Activated T-cell treated with anti-CD3 and anti-CD28 coated beads, Interleukin-2, amount 50 U/mL, for 24 hours (primary cell): ENCODE data around the gene LGALS12.

Experiments used
- DNase-seq: peaks from one replicate; pipeline ENCODE4 v3.0.0-alpha.2; 2020
- H3K27ac Mint-ChIP-seq: 2 replicates; pipeline ENCODE4 v1.8.0; 2020; ENCODE audit warnings: mild to moderate bottlenecking, mixed read lengths
- H3K27me3 Mint-ChIP-seq: 2 replicates; pipeline ENCODE4 v1.8.0; 2020; ENCODE audit warnings: mixed read lengths
- H3K36me3 Mint-ChIP-seq: 2 replicates; pipeline ENCODE4 v1.8.0; 2020; ENCODE audit warnings: low read depth, mixed read lengths
- H3K4me1 Mint-ChIP-seq: 2 replicates; pipeline ENCODE4 v1.8.0; 2020; ENCODE audit warnings: low read depth, mixed read lengths
- H3K4me3 Mint-ChIP-seq: 2 replicates; pipeline ENCODE4 v1.8.0; 2020; ENCODE audit warnings: mild to moderate bottlenecking, moderate library complexity, mixed read lengths
- H3K9me3 Mint-ChIP-seq: 2 replicates; pipeline ENCODE4 v1.8.0; 2020; ENCODE audit warnings: mixed read lengths

The LGALS12 gene

GRCh38 chr11:63492441-63492840, 13.4 kb upstream of the LGALS12 start:
- Mint-ChIP-seq H3K4me1 (peaks cover 11% of the 10 kb centered on the region), H3K36me3 (no peaks in the 10 kb centered on the region), H3K4me3 (no peak overlapping the region), H3K27me3 (peaks cover 36% of the 10 kb centered on the region), H3K27ac (no peak overlapping the region), H3K9me3 (no peaks in the 10 kb centered on the region)
- DNase-seq: no peak

GRCh38 chr11:63493127-63493526, 12.8 kb upstream of the LGALS12 start:
- Mint-ChIP-seq H3K4me3 (no peak overlapping the region), H3K27ac (no peak overlapping the region), H3K9me3 (no peaks in the 10 kb centered on the region), H3K36me3 (no peaks in the 10 kb centered on the region), H3K4me1 (peaks cover 11% of the 10 kb centered on the region), H3K27me3 (peaks cover 36% of the 10 kb centered on the region)
- no peak for DNase-seq

DNA sequence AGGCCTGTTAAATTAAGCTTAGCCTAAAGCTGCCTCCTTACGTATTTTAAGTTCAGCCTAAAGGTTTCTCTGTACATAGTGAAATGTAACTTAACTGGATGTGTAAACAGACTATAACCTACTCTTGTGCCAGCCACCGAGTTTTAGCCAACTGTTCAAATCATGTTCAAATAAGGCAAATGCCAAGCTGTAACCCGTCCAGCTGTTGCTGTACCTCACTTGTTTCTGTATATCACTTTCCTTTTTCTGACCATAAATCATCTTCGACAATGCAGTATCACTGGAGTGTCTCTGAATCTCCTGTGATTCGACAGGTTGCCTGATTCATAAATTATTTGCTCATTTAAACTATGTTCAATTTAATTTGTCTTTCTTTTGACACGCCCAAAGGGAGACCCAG, 10.9 kb upstream of the LGALS12 start:
- DNase-seq: no peak
- Mint-ChIP-seq H3K36me3 (no peaks in the 10 kb centered on the region), H3K4me3 (no peak overlapping the region), H3K4me1 (peaks cover 11% of the 10 kb centered on the region), H3K27me3 (peaks cover 36% of the 10 kb centered on the region), H3K9me3 (peaks cover 8% of the 10 kb centered on the region), H3K27ac (no peak overlapping the region)

DNA sequence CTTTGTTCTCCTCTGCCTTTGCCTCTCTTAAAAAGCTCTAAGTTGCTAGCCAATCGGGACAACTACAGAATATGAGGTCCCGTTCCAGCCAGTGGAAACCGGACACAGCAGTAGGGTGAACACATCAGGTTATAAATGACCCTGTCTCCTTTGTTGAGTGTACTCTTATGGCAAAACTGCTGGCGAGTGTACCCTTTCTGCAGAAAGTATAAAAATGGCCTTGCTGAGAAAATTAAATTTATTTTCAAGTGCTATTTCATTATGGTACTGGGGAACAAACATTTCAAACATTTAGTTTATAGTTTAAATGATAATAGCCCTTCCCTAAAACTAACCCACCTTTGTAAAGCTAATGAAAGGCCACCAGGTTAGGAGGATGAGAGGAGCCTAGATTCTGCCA, 6.0 kb upstream of the LGALS12 start:
- DNase-seq: no peak
- Mint-ChIP-seq H3K4me3 (no peak overlapping the region), H3K27me3 (peaks cover 15% of the 10 kb centered on the region), H3K9me3 (peaks cover 16% of the 10 kb centered on the region), H3K27ac (no peak overlapping the region), H3K36me3 (peaks cover 3% of the 10 kb centered on the region), H3K4me1 (peaks cover 8% of the 10 kb centered on the region)

- peaks cover 13% of the 10 kb centered on the region for H3K4me1 Mint-ChIP-seq
- H3K27me3 Mint-ChIP-seq: peaks cover 11% of the 10 kb centered on the region
- no peak overlapping the region for H3K4me3 Mint-ChIP-seq
These were observed 4.6 kb upstream of the LGALS12 start for GRCh38 chr11:63501236-63501635.

GRCh38 chr11:63502252-63502820, 3.5 kb upstream of the LGALS12 start:
- Mint-ChIP-seq H3K9me3 (peaks cover 16% of the 10 kb centered on the region), H3K4me1 (peaks cover 14% of the 10 kb centered on the region), H3K36me3 (peaks cover 3% of the 10 kb centered on the region), H3K27me3 (peaks cover 6% of the 10 kb centered on the region), H3K27ac (no peak overlapping the region), H3K4me3 (no peak overlapping the region)
- DNase-seq: no peak

More at GRCh38 chr11:63501236-63501635, 4.6 kb upstream of the LGALS12 start:
- H3K9me3 Mint-ChIP-seq: peaks cover 16% of the 10 kb centered on the region
- peaks cover 3% of the 10 kb centered on the region for H3K36me3 Mint-ChIP-seq
- DNase-seq: no peak
- H3K27ac Mint-ChIP-seq: no peak overlapping the region

- peaks cover 4% of the 10 kb centered on the region for H3K27me3 Mint-ChIP-seq
- H3K4me3 Mint-ChIP-seq: no peak overlapping the region
- H3K36me3 Mint-ChIP-seq: peaks cover 3% of the 10 kb centered on the region
- H3K9me3 Mint-ChIP-seq: peaks cover 16% of the 10 kb centered on the region
- no peak overlapping the region for H3K27ac Mint-ChIP-seq
- no peak for DNase-seq
- peaks cover 14% of the 10 kb centered on the region for H3K4me1 Mint-ChIP-seq
These were observed 2.4 kb upstream of the LGALS12 start for GRCh38 chr11:63503492-63503891.

DNA sequence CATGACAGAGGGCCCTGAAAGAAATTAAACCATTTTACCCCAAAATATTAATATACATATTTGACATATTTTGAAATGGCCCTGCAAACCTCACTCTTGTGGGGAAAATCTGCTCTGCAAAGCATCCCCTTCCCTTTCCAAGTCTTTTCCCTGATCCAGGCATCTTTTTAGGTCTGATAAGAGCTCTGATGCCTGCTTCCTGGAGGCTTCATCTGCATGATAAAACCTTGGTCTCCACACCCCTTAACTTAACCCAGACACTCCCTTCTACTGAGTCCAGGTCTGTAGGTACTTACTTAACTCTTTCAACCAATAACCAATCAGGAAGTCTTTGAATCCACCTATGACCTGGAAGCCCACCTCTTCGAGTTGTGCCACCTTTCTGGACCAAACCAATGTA, 1.8 kb upstream of the LGALS12 start:
- H3K4me3 Mint-ChIP-seq: no peak overlapping the region
- DNase-seq: no peak
- no peaks in the 10 kb centered on the region for H3K27me3 Mint-ChIP-seq
- peaks cover 14% of the 10 kb centered on the region for H3K4me1 Mint-ChIP-seq
- peaks cover 3% of the 10 kb centered on the region for H3K36me3 Mint-ChIP-seq
- H3K27ac Mint-ChIP-seq: no peak overlapping the region
- H3K9me3 Mint-ChIP-seq: peaks cover 16% of the 10 kb centered on the region

- DNase-seq: no peak
- Mint-ChIP-seq H3K27me3 (no peaks in the 10 kb centered on the region), H3K4me3 (no peak overlapping the region), H3K9me3 (peaks cover 7% of the 10 kb centered on the region), H3K27ac (no peak overlapping the region), H3K4me1 (peaks cover 14% of the 10 kb centered on the region), H3K36me3 (peaks cover 3% of the 10 kb centered on the region)
These were observed 824 bp upstream of the LGALS12 start for GRCh38 chr11:63504933-63505586.

DNA sequence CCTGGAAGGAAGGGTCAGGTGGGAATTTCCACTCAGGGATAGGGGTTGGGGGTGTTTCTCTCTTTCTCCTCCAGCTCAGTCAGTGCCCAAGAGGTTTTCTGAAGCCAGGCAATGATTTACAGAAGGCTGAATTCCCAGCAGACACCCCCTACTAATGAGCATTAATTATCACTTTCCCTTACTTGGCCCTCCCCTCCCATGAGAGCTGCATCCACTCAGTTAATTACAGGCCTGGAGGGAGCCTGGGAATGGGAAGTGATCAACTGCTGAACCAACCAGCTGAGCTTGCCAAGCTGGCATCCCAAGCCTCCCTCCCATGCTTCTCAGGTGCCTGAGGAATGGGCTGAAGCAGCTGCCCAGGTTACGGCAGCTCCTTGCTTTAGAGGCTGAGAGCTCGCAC, 992 bp downstream of the LGALS12 start:
- Mint-ChIP-seq H3K4me1 (peaks cover 14% of the 10 kb centered on the region), H3K9me3 (no peaks in the 10 kb centered on the region), H3K27me3 (no peaks in the 10 kb centered on the region), H3K36me3 (no peaks in the 10 kb centered on the region), H3K4me3 (no peak overlapping the region), H3K27ac (no peak overlapping the region)
- no peak for DNase-seq

DNA sequence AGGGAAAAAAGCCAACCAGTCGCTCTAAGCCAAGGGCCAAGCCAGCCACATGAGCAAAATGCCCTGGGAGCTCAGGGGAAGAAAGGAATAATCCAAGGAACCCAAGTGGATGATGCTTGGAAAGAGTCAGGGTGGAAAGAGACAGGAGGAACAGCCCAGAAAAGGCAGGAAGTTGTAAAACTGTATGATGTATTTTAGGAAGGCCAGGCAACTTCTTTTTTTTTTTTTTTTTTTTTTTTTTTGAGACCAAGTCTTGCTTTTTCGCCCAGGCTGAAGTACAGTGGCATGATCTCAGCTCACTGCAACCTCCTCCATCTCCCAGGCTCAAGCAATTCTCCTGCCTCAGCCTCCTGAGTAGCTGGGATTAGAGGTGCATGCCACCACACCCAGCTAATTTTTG, 1.6 kb downstream of the LGALS12 start:
- DNase-seq: no peak
- H3K27me3 Mint-ChIP-seq: no peaks in the 10 kb centered on the region
- no peak overlapping the region for H3K27ac Mint-ChIP-seq
- no peaks in the 10 kb centered on the region for H3K9me3 Mint-ChIP-seq
- H3K4me3 Mint-ChIP-seq: no peak overlapping the region
- no peaks in the 10 kb centered on the region for H3K36me3 Mint-ChIP-seq
- peaks cover 9% of the 10 kb centered on the region for H3K4me1 Mint-ChIP-seq

GRCh38 chr11:63508009-63508408, 2.1 kb downstream of the LGALS12 start:
- Mint-ChIP-seq H3K36me3 (no peaks in the 10 kb centered on the region), H3K27ac (no peak overlapping the region), H3K4me3 (no peak overlapping the region), H3K9me3 (no peaks in the 10 kb centered on the region), H3K27me3 (no peaks in the 10 kb centered on the region), H3K4me1 (peaks cover 6% of the 10 kb centered on the region)
- no peak for DNase-seq

GRCh38 chr11:63508745-63509144, 2.9 kb downstream of the LGALS12 start:
- Mint-ChIP-seq H3K4me3 (no peak overlapping the region), H3K27ac (no peak overlapping the region), H3K9me3 (no peaks in the 10 kb centered on the region), H3K27me3 (no peaks in the 10 kb centered on the region), H3K36me3 (no peaks in the 10 kb centered on the region), H3K4me1 (peaks cover 6% of the 10 kb centered on the region)
- DNase-seq: no peak

DNA sequence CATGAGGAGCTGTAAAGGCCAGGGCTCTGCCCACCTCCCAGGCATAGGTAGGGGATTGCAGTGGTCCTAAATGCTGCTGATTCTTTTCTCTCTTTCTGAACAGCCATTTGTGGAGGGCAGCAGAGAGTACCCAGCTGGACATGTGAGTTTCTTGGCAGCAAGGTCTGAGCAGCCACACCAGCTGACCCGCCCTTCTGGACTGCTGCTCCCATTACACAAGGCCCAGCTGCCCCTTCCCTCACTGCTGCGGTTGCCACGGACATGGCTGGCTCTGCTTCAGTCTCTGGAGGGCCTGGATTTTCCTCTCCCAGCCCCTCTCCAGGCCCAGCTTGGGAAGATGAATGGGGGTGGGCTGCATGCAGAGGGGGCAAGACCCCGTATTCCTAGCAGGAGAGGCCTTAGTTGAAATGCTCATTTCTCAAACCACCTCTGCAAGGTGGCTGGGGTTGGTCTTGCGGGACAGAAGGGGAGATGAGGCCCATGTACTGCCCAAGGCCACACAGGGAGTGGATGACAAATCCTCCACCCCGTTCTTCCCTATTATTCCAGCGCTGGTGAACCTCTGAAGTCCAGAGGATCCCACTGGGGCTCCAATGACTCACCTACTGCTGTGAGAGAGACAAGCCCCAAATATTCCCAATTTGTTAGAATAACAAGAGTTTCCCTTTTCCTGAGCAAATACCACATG, 4.6 kb downstream of the LGALS12 start:
- Mint-ChIP-seq H3K27ac (no peak overlapping the region), H3K9me3 (no peaks in the 10 kb centered on the region), H3K4me1 (peaks cover 6% of the 10 kb centered on the region), H3K4me3 (no peak overlapping the region), H3K36me3 (no peaks in the 10 kb centered on the region), H3K27me3 (no peaks in the 10 kb centered on the region)
- DNase-seq: no peak

DNA sequence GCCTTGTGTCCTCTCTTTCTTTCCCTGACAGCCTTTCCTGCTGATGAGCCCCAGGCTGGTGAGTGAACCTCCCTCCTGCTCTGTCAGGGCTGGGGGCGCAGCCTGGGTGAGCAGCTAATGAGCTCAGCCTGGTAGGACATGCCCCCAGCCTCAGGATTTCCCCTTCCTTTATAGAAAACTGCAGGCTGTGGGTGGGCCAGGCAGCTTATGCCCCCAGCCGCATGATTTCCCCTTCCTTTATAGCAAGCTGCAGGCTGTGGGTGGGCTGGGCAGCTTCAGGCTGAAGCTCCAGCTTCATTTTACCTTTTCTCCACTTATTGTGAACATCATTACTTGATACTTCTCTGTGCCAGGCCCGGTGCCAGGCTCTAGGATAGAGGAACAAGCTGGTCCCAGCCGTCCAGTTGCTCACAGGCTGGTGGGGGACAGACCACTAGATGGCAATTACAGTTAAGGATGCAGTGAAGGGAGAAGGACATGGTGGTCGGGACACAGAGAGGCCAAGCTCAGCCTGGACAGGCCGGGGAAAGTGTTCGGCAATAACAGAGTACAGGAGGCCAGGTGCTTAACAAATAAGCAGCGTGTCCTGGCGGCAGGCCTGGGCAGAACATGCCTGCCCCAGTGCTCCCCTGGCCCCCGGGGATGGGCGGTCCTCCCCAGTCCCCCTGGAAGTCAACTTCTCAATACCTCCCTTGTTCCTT, 5.3 kb downstream of the LGALS12 start:
- no peak overlapping the region for H3K27ac Mint-ChIP-seq

More for the DNA sequence above, 5.3 kb downstream of the LGALS12 start:
- peaks cover under 1% of the 10 kb centered on the region for H3K4me1 Mint-ChIP-seq
- DNase-seq: no peak
- H3K9me3 Mint-ChIP-seq: no peaks in the 10 kb centered on the region
- H3K4me3 Mint-ChIP-seq: no peak overlapping the region
- no peaks in the 10 kb centered on the region for H3K36me3 Mint-ChIP-seq
- no peaks in the 10 kb centered on the region for H3K27me3 Mint-ChIP-seq
